Panc1 (cell line): ENCODE measurements around the gene TBC1D16. TPM values are rescaled to one million over a fixed set of nuclear protein-coding genes. Genes with fewer than 3 reads are reported as not detected.

Experiments
- ATAC-seq: fragments of 200-7000 bp; cut with Tn5 transposase; 2 replicates; pipeline ENCODE4 v1.9.1; 2020; ENCODE audit warnings: mild to moderate bottlenecking, moderate library complexity
- BruUV-seq: library from RNA; stranded (reverse); fragments of 400-500 nt; replicated peaks from 2 replicates; lab custom pipeline; 2021; lab: Mats Ljungman, UMichigan
- CTCF ChIA-PET: fragments of 300-600 bp; sonication (Branson Sonifier 250); formaldehyde crosslinking; loops from one replicate; lab custom pipeline; 2022; ENCODE audit warnings: antibody characterized with exemption; lab: Charles Lee
- POLR2A ChIA-PET: fragments of 300-600 bp; sonication (Branson Sonifier 250); formaldehyde crosslinking; loops from one replicate; lab custom pipeline; 2022; ENCODE audit warnings: antibody characterized with exemption; lab: Charles Lee
- DNase-seq: peaks from one replicate; pipeline ENCODE4 v3.0.0-alpha.2; 2010; ENCODE audit warnings: low read depth, low spot score
- H3K27ac ChIP-seq: 2 replicates; pipeline ENCODE4 v1.5.1; 2011; ENCODE audit warnings: mild to moderate bottlenecking, low read length, inconsistent platforms
- H3K27me3 ChIP-seq: fragments of 200-500 bp; sonication (Bioruptor generic); 2 replicates; pipeline ENCODE4 v1.6.0; 2014; ENCODE audit warnings: low read length, inconsistent platforms; ENCODE audit not compliant: control insufficient read depth, insufficient read depth
- H3K36me3 ChIP-seq: fragments of 200-500 bp; sonication (Bioruptor generic); 2 replicates; pipeline ENCODE4 v1.5.1; 2014; ENCODE audit warnings: inconsistent platforms, mild to moderate bottlenecking, low read length, moderate library complexity; ENCODE audit not compliant: control insufficient read depth, insufficient read depth
- H3K4me1 ChIP-seq: 2 replicates; pipeline ENCODE4 v1.5.1; 2011; ENCODE audit warnings: inconsistent platforms, mild to moderate bottlenecking, low read length, moderate library complexity; ENCODE audit not compliant: control insufficient read depth, insufficient read depth
- H3K4me3 ChIP-seq, 2 experiments: 2 replicates each; pipeline ENCODE4 v1.5.1; 2011 to 2012; ENCODE audit warnings: low read depth in 2 of 2, low read length in 2 of 2, mild to moderate bottlenecking in 2 of 2, inconsistent platforms in 1 of 2, moderate library complexity in 1 of 2
- H3K9me3 ChIP-seq: fragments of 200-500 bp; sonication (Bioruptor generic); 2 replicates; pipeline ENCODE4 v1.5.1; 2014; ENCODE audit warnings: low read depth, mild to moderate bottlenecking, inconsistent platforms, low read length, moderate library complexity; ENCODE audit not compliant: control insufficient read depth, insufficient read depth
- POLR2AphosphoS5 ChIP-seq: IDR thresholded peaks from 2 replicates; pipeline ENCODE4 v1.6.1; 2012; ENCODE audit warnings: mild to moderate bottlenecking, low read depth, low read length, moderate library complexity
- SIN3A ChIP-seq: IDR thresholded peaks from 2 replicates; pipeline ENCODE4 v1.6.1; 2012; ENCODE audit warnings: low read depth, mild to moderate bottlenecking, low read length, moderate library complexity, borderline replicate concordance; ENCODE audit not compliant: insufficient read depth
- TCF7L2 ChIP-seq: IDR thresholded peaks from 2 replicates; pipeline ENCODE4 v1.6.1; 2011; ENCODE audit warnings: mild to moderate bottlenecking, low read depth, low read length, inconsistent platforms
- in situ Hi-C: cut with HindIII; loops from 2 replicates; pipeline ENCODE4 v1.10.0; 2016; ENCODE audit warnings: low sequenced_read_pairs, low pct_unique_long_range_greater_than_20kb
- intact Hi-C: fragments of 100-400 bp; cut with micrococcal nuclease; formaldehyde crosslinking; loops from one replicate; pipeline ENCODE4 v1.10.0; 2022; ENCODE audit not compliant: unreplicated experiment
- total RNA-seq: library from RNA; stranded (reverse); gene quantifications from one replicate; pipeline ENCODE4 v1.2.1, GENCODE V29; 2021; ENCODE audit not compliant: unreplicated experiment
- TF ChIP-seq, protein P1 (sequence below), 2 experiments: IDR thresholded peaks; 2 replicates each; pipeline ENCODE4 v1.6.1; 2011 to 2012; ENCODE audit warnings: low read depth in 2 of 2, control low read depth in 1 of 2, low read length in 1 of 2, mild to moderate bottlenecking in 1 of 2, moderate library complexity in 1 of 2; ENCODE audit not compliant: insufficient read depth in 1 of 2
- TF ChIP-seq, protein P2 (sequence below): fragments of 450-650 bp; IDR thresholded peaks from 2 replicates; pipeline ENCODE4 v1.5.1; 2017; ENCODE audit warnings: mild to moderate bottlenecking

Gene TBC1D16
- total RNA-seq, 1 experiment from 2014 or later = 41.6 TPM

DNA sequence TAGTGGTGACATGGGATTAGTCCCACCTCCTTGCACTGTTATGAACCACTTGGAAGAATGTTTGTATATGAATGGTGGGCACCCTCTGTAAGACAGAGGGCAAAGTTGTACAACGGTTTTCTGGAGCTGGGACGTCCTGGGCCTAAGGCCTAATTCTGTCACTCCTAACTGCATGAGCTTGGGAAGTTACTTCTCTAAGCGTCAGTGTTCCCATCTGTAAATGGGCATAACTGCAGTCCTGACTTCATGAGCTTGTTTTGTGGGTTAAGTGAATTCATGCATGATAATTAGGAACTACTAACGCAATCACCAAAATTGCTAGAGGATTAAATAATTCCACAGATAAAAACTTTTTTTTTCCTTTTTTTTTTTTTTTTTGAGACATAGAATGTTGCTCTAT is 1.8 kb downstream of the TBC1D16 start:
- peaks cover 38% of the 10 kb centered on the region for H3K4me1 ChIP-seq
- BruUV-seq = no TSS peak
- TF ChIP-seq, protein P1, sequence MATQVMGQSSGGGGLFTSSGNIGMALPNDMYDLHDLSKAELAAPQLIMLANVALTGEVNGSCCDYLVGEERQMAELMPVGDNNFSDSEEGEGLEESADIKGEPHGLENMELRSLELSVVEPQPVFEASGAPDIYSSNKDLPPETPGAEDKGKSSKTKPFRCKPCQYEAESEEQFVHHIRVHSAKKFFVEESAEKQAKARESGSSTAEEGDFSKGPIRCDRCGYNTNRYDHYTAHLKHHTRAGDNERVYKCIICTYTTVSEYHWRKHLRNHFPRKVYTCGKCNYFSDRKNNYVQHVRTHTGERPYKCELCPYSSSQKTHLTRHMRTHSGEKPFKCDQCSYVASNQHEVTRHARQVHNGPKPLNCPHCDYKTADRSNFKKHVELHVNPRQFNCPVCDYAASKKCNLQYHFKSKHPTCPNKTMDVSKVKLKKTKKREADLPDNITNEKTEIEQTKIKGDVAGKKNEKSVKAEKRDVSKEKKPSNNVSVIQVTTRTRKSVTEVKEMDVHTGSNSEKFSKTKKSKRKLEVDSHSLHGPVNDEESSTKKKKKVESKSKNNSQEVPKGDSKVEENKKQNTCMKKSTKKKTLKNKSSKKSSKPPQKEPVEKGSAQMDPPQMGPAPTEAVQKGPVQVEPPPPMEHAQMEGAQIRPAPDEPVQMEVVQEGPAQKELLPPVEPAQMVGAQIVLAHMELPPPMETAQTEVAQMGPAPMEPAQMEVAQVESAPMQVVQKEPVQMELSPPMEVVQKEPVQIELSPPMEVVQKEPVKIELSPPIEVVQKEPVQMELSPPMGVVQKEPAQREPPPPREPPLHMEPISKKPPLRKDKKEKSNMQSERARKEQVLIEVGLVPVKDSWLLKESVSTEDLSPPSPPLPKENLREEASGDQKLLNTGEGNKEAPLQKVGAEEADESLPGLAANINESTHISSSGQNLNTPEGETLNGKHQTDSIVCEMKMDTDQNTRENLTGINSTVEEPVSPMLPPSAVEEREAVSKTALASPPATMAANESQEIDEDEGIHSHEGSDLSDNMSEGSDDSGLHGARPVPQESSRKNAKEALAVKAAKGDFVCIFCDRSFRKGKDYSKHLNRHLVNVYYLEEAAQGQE (IDR thresholded peaks at IDR 0.05; ENCODE audit: insufficient read depth in 1 of 2, low read depth in 2 of 2, low read length in 1 of 2) = no peak
- TF ChIP-seq TCF7L2 (no peak), SIN3A (no peak)
- TF ChIP-seq, protein P2, sequence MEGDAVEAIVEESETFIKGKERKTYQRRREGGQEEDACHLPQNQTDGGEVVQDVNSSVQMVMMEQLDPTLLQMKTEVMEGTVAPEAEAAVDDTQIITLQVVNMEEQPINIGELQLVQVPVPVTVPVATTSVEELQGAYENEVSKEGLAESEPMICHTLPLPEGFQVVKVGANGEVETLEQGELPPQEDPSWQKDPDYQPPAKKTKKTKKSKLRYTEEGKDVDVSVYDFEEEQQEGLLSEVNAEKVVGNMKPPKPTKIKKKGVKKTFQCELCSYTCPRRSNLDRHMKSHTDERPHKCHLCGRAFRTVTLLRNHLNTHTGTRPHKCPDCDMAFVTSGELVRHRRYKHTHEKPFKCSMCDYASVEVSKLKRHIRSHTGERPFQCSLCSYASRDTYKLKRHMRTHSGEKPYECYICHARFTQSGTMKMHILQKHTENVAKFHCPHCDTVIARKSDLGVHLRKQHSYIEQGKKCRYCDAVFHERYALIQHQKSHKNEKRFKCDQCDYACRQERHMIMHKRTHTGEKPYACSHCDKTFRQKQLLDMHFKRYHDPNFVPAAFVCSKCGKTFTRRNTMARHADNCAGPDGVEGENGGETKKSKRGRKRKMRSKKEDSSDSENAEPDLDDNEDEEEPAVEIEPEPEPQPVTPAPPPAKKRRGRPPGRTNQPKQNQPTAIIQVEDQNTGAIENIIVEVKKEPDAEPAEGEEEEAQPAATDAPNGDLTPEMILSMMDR = no peak
- H3K27ac ChIP-seq = no peak overlapping the region
- DNase-seq = no peak
- CTCF ChIA-PET = interaction anchor here (0.7 to 1.2 kb wide), 3 partner anchors 25 to 131 kb away, joined by 4 to 8 read pairs (median 4); no protein-coding TSS in a partner anchor
- no peaks in the 10 kb centered on the region for H3K27me3 ChIP-seq
- intact Hi-C loops = no loop called here
- H3K4me3 ChIP-seq = no peak overlapping the region
- no peaks in the 10 kb centered on the region for H3K9me3 ChIP-seq
- no peak for ATAC-seq
- in situ Hi-C loops = no loop called here
- POLR2A ChIA-PET = interaction anchor here (0.6 to 0.7 kb wide), 3 partner anchors 17 to 306 kb away, joined by 5 to 8 read pairs (median 7); no protein-coding TSS in a partner anchor
- H3K36me3 ChIP-seq = peaks cover 2% of the 10 kb centered on the region; the same call in 1 of the 2 replicates

DNA sequence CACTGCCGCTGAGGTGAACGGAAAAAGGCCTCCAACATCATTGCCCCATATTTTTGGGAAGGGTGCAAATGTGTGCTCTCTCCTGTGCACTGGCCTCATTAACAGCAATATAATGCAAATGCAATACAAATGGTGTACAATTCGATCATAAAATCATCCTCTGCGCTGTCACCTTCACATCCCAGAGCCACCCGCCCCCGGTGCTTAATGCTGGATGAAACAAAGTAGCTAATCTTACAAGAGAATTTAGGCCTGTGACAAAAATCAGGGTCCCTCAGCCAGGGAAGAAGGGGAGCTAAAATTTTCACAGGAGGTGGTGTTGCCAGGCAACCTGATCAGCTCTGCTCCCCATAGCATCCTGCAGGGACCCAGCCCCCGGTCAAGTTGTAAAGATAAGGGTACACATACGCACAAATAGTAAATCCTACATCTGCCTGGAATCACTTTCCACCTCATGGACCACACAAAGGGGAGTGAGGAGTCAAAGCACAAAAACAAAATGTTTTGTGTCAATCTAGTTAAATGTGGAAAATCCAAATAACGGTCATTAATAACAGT is 3.0 kb downstream of the TBC1D16 start:
- Histone ChIP-seq H3K4me3 (no peak overlapping the region), H3K9me3 (no peaks in the 10 kb centered on the region), H3K27me3 (no peaks in the 10 kb centered on the region), H3K36me3 (peaks cover 2% of the 10 kb centered on the region; the same call in 1 of the 2 replicates), H3K4me1 (peaks cover 36% of the 10 kb centered on the region), H3K27ac (no peak overlapping the region)
- ChIA-PET POLR2A (no interaction called here), CTCF (no interaction called here)
- BruUV-seq = no TSS peak
- in situ Hi-C loops = no loop called here
- intact Hi-C loops = no loop called here
- TF ChIP-seq POLR2AphosphoS5 (no peak), TCF7L2 (no peak), SIN3A (no peak)
- TF ChIP-seq, protein P2 = no peak
- TF ChIP-seq, protein P1 (IDR thresholded peaks at IDR 0.05; ENCODE audit: insufficient read depth in 1 of 2, low read depth in 2 of 2, low read length in 1 of 2) = no peak
- DNase-seq (no peak), ATAC-seq (no peak)
